Keratinocyte (primary cell): ENCODE data around the gene PABPC3.

Experiments
- EZH2 ChIP-seq: IDR thresholded peaks from one replicate; pipeline ENCODE4 v1.6.1; 2012; ENCODE audit warnings: inconsistent platforms, mild to moderate bottlenecking, low read length, moderate library complexity
- TF ChIP-seq, protein P1 (sequence below), 3 experiments: IDR thresholded peaks in 1 of 3; conservative IDR thresholded peaks in 1 of 3; optimal IDR thresholded peaks in 1 of 3; 2 replicates in 2 of 3; 3 replicates in 1 of 3; pipeline versions ENCODE3 to v1.5.1; 2011; ENCODE audit warnings: low read length in 3 of 3, mild to moderate bottlenecking in 3 of 3, moderate library complexity in 2 of 3, control low read depth in 1 of 3, inconsistent platforms in 1 of 3; ENCODE audit not compliant: insufficient read depth in 2 of 3; ENCODE audit errors: extremely low read depth in 1 of 3

DNA sequence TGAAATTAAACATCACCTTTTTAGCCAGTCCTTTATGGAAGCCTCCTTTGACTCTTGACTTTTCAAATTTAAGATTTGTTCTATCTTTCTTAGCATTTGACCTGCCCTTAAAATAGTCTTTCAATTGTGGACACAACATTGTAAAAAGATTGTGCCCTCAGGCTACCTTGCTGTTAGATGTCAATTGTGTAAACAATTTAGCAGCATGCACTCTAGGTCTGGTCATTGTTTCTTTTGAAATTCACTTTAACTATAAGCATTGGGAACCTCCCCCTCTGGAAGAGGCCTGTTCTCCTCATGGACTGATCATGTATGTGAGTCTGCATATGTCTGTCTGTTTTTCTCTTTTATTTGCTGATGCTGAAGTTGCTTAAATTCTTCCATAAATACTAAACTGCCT, 31.5 kb upstream of the PABPC3 start:
- TF ChIP-seq, protein P1, sequence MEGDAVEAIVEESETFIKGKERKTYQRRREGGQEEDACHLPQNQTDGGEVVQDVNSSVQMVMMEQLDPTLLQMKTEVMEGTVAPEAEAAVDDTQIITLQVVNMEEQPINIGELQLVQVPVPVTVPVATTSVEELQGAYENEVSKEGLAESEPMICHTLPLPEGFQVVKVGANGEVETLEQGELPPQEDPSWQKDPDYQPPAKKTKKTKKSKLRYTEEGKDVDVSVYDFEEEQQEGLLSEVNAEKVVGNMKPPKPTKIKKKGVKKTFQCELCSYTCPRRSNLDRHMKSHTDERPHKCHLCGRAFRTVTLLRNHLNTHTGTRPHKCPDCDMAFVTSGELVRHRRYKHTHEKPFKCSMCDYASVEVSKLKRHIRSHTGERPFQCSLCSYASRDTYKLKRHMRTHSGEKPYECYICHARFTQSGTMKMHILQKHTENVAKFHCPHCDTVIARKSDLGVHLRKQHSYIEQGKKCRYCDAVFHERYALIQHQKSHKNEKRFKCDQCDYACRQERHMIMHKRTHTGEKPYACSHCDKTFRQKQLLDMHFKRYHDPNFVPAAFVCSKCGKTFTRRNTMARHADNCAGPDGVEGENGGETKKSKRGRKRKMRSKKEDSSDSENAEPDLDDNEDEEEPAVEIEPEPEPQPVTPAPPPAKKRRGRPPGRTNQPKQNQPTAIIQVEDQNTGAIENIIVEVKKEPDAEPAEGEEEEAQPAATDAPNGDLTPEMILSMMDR (optimal IDR thresholded peaks at IDR 0.05 in 1 of 3, IDR thresholded peaks at IDR 0.05 in 1 of 3, conservative IDR thresholded peaks at IDR 0.05 in 1 of 3; ENCODE audit: extremely low read depth in 1 of 3, insufficient read depth in 2 of 3, low read length in 3 of 3) = no peak
- TF ChIP-seq EZH2 = no peak
